A549 treated with RU486 at 1 μM for 4 hours (cell line): ENCODE data around the gene GFRA1. TPM values are rescaled to one million over a fixed set of nuclear protein-coding genes. Genes with fewer than 3 reads are reported as not detected.

Source experiments
- total RNA-seq: library from RNA; stranded (reverse); fragments of 200-300 nt; extraction: Qiagen RNA extraction; gene quantifications from 5 replicates; pipeline ENCODE4 v1.2.3, GENCODE V29; 2022; ENCODE audit warnings: low read depth

Gene GFRA1
- 8.6 to 11.3 TPM (median 9.3 TPM) in 5 replicates for total RNA-seq

GRCh38 chr10:116272440-116273283, at the start of gene GFRA1:
Gene GFRA1, minus strand, starts transcription at chr10:116273206. Its CDS starts 1,177 bp downstream, at chr10:116272029.

Other genes starting within 250 kb of the GFRA1 start
- not detected in 5 replicates for gene CCDC172, start 51.2 kb upstream of the GFRA1 start, total RNA-seq
- not detected in 5 replicates for gene PNLIPRP3, start 154.6 kb upstream of the GFRA1 start, total RNA-seq